Measurements from ENCODE around the gene ZDHHC24. TPM values are rescaled to one million over a fixed set of nuclear protein-coding genes. Genes with fewer than 3 reads are reported as not detected.

Gene ZDHHC24
- total and polyA plus RNA-seq, 7 donors, result 3.9 to 7.6 (median 5.5) TPM

DNA sequence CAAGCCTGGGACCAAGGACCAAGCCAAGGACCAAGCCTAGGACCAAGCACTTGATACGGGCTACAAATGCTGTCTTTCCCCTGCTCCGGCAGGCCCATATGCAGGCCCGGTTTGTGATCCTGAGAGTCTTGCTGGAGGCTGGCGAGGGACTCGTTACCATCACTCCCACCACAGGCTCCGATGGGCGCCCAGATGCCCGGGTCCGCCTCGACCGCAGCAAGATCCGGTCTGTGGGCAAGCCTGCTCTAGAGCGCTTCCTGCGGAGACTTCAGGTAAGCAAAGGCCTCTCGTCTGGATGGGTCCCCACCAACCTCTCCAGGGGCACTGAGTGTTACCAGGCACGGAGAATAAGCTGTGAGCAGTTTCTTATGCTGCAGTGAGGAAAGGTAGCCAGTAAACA, 48.6 kb downstream of the ZDHHC24 start:
- intact Hi-C loops (cut with DNase I), result no loop called here
- no peaks in the 10 kb centered on the region for H3K4me1 ChIP-seq
- peaks cover 5 to 86% of the 10 kb centered on the region in 2 donors for H3K36me3 ChIP-seq (ENCODE audit: insufficient read depth in 1 of 2, low read depth in 1 of 2)
- no peak for DNase-seq
- H3K9me3 ChIP-seq, result no peaks in the 10 kb centered on the region
- no peak for ATAC-seq
- 95 to 97% (median 97%) methylated on average over 16 of the region's 16 CpGs for WGBS, 3 donors
- H3K27ac ChIP-seq, result no peak overlapping the region
- no peak overlapping the region for H3K4me3 ChIP-seq
- no peaks in the 10 kb centered on the region for H3K27me3 ChIP-seq (ENCODE audit: insufficient read depth in 3 of 3, low read length in 2 of 3)
- TF ChIP-seq, protein P1, sequence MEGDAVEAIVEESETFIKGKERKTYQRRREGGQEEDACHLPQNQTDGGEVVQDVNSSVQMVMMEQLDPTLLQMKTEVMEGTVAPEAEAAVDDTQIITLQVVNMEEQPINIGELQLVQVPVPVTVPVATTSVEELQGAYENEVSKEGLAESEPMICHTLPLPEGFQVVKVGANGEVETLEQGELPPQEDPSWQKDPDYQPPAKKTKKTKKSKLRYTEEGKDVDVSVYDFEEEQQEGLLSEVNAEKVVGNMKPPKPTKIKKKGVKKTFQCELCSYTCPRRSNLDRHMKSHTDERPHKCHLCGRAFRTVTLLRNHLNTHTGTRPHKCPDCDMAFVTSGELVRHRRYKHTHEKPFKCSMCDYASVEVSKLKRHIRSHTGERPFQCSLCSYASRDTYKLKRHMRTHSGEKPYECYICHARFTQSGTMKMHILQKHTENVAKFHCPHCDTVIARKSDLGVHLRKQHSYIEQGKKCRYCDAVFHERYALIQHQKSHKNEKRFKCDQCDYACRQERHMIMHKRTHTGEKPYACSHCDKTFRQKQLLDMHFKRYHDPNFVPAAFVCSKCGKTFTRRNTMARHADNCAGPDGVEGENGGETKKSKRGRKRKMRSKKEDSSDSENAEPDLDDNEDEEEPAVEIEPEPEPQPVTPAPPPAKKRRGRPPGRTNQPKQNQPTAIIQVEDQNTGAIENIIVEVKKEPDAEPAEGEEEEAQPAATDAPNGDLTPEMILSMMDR (IDR thresholded peaks at IDR 0.05), result no peak

DNA sequence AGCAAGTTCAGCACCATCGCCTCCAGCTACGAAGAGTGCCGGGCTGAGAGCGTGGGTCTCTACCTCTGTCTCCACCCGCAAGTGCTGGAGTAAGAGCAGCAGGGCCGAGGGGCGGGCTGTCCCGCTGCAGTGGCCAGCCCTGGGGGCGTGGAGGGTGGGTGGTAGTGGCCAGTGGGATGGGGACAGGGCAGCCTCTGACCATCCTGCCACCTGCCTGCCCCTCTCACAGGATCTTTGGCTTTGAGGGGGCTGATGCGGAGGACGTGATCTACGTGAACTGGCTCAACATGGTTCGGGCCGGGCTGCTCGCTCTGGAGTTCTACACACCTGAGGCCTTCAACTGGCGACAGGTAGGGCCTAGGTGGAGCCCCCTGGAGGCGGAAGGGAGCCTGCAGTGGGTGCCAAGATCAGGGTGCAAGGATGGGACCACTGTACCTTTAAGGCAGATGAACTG, 50.4 kb downstream of the ZDHHC24 start:
- 93 to 97% (median 95%) methylated on average over 17 of the region's 17 CpGs for WGBS, 3 donors
- no peaks in the 10 kb centered on the region for H3K27me3 ChIP-seq (ENCODE audit: insufficient read depth in 3 of 3, low read length in 2 of 3)
- TF ChIP-seq, protein P1 (IDR thresholded peaks at IDR 0.05), result no peak
- H3K36me3 ChIP-seq (ENCODE audit: insufficient read depth in 1 of 2, low read depth in 1 of 2), result peaks cover 5 to 97% of the 10 kb centered on the region in 2 donors
- intact Hi-C loops (cut with DNase I), result no loop called here
- H3K27ac ChIP-seq, result no peak overlapping the region
- no peaks in the 10 kb centered on the region for H3K9me3 ChIP-seq
- no peaks in the 10 kb centered on the region for H3K4me1 ChIP-seq
- H3K4me3 ChIP-seq, result no peak overlapping the region
- DNase-seq (peak in 1 of 2 donors; percentile 40), ATAC-seq (peak in 2 of 4 donors; percentile 14 to 16)

GRCh38 chr11:66494935-66495334, 50.9 kb downstream of the ZDHHC24 start:
- TF ChIP-seq, protein P1 (IDR thresholded peaks at IDR 0.05), result no peak
- Histone ChIP-seq H3K27me3 (ENCODE audit: insufficient read depth in 3 of 3, low read length in 2 of 3) (no peaks in the 10 kb centered on the region), H3K27ac (no peak overlapping the region), H3K9me3 (no peaks in the 10 kb centered on the region), H3K36me3 (ENCODE audit: insufficient read depth in 1 of 2, low read depth in 1 of 2) (peaks cover 5 to 97% of the 10 kb centered on the region in 2 donors), H3K4me1 (no peaks in the 10 kb centered on the region), H3K4me3 (no peak overlapping the region)
- WGBS, 3 donors, result 80 to 85% (median 85%) methylated on average over 14 of the region's 14 CpGs
- peak in 2 of 4 donors; percentile 6 to 29 for ATAC-seq
- intact Hi-C loops (cut with DNase I), result no loop called here
- no peak for DNase-seq

DNA sequence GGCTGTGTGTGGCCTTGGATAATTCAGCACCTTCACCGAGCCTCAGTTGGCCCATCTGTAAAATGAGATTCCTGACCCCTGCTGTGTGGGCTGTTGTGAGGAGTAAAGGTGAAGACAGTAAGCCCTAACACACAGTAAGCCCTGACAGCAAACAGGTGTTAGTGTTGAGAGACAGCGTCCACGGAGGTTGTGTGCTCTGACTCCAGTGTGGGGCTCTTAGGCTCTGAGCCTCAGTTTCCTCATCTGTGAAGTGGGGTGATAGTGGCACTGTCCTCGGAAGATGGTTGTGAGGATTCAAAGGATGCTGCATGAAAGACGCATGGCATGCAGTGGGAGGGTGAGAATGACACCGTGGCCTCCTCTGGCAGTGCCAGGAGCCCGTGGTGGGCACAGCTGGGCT, 51.4 kb downstream of the ZDHHC24 start:
- WGBS, 3 donors, result 85 to 94% (median 88%) methylated on average over 7 of the region's 7 CpGs
- H3K4me1 ChIP-seq, result no peaks in the 10 kb centered on the region
- no peak overlapping the region for H3K4me3 ChIP-seq
- H3K9me3 ChIP-seq, result no peaks in the 10 kb centered on the region
- TF ChIP-seq, protein P1 (IDR thresholded peaks at IDR 0.05), result no peak
- no peak for ATAC-seq
- intact Hi-C loops (cut with DNase I), result no loop called here
- no peaks in the 10 kb centered on the region for H3K27me3 ChIP-seq (ENCODE audit: insufficient read depth in 3 of 3, low read length in 2 of 3)
- peaks cover 5 to 96% of the 10 kb centered on the region in 2 donors for H3K36me3 ChIP-seq (ENCODE audit: insufficient read depth in 1 of 2, low read depth in 1 of 2)
- no peak overlapping the region for H3K27ac ChIP-seq
- no peak for DNase-seq

DNA sequence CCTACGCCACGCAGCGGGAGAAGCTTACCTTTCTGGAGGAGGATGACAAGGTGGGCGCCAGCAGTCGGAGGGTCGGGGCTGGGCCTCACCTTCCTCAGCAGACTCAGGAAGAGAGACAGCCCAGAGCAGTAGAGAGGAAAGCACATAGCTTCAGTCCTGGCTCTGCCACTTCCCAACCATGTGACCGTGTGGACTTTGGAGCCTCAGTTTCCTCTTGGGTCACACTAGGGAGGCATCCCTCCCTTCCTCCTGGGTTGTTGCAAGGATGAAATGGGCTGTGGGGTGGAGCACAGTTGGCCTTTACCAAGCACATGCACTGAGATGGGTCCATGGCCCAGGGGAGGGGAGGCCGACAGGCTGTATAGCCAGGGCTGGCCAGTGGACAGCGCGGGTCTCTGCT, 52.7 kb downstream of the ZDHHC24 start:
- ATAC-seq, result no peak
- H3K4me1 ChIP-seq, result no peaks in the 10 kb centered on the region
- DNase-seq, result peak in 1 of 2 donors; percentile 24
- no peaks in the 10 kb centered on the region for H3K27me3 ChIP-seq (ENCODE audit: insufficient read depth in 3 of 3, low read length in 2 of 3)
- no peak overlapping the region for H3K4me3 ChIP-seq
- no peaks in the 10 kb centered on the region for H3K9me3 ChIP-seq
- no peak overlapping the region for H3K27ac ChIP-seq
- TF ChIP-seq, protein P1 (IDR thresholded peaks at IDR 0.05), result no peak
- 94 to 96% (median 95%) methylated on average over 10 of the region's 10 CpGs for WGBS, 3 donors
- intact Hi-C loops (cut with DNase I), result no loop called here
- peaks cover 5 to 96% of the 10 kb centered on the region in 2 donors for H3K36me3 ChIP-seq (ENCODE audit: insufficient read depth in 1 of 2, low read depth in 1 of 2)

Measured in psoas muscle (tissue), 8 donors.